Measurements from ENCODE around the gene SHISA5. TPM values are rescaled to one million over a fixed set of nuclear protein-coding genes. Genes with fewer than 3 reads are reported as not detected.

SHISA5 gene
- total and polyA plus RNA-seq, 2 donors from 2014 or later: 157 to 214 TPM

DNA sequence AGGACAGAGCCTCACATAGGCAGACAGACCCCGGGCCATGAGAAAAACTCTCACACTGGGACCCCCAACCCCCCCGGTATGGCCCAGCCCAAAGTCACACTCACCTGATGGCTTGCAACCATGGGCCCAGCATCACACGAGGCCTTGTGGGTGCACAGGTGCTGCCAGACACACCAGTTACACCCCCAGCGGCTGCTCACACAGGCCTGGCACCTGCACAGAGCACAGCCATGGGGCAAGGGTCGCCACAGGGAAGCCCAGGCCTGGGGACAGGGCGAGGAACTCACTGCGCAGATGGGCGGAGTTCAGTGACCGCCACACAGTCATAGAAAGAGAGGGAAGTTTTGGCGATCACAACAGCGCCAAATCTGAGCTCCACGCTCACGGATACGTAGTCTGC lies 83.4 kb downstream of the SHISA5 start:
- Histone ChIP-seq H3K27me3 (ENCODE audit: control insufficient read depth, insufficient read depth, low read length) (no peaks in the 10 kb centered on the region), H3K4me3 (ENCODE audit: low read length in 3 of 3) (no peak overlapping the region), H3K4me1 (ENCODE audit: control insufficient read depth in 2 of 3, insufficient read depth in 2 of 3, low read depth in 1 of 3, low read length in 3 of 3) (peaks cover 0 to 33% (median 12%) of the 10 kb centered on the region in 3 donors), H3K36me3 (ENCODE audit: control insufficient read depth in 2 of 3, insufficient read depth in 3 of 3, low read length in 3 of 3) (peaks cover 2 to 50% (median 20%) of the 10 kb centered on the region in 3 donors), H3K9me3 (ENCODE audit: control insufficient read depth in 2 of 3, insufficient read depth in 1 of 3, low read length in 3 of 3) (no peaks in the 10 kb centered on the region), H3K9ac (ENCODE audit: low read length in 3 of 3) (no peak overlapping the region), H3K27ac (ENCODE audit: low read depth in 2 of 2, low read length in 2 of 2) (no peak overlapping the region)
- FAIRE-seq (no peak), DNase-seq (no peak)
- intact Hi-C loops (cut with DNase I): no loop called here
- TF ChIP-seq, protein P1, sequence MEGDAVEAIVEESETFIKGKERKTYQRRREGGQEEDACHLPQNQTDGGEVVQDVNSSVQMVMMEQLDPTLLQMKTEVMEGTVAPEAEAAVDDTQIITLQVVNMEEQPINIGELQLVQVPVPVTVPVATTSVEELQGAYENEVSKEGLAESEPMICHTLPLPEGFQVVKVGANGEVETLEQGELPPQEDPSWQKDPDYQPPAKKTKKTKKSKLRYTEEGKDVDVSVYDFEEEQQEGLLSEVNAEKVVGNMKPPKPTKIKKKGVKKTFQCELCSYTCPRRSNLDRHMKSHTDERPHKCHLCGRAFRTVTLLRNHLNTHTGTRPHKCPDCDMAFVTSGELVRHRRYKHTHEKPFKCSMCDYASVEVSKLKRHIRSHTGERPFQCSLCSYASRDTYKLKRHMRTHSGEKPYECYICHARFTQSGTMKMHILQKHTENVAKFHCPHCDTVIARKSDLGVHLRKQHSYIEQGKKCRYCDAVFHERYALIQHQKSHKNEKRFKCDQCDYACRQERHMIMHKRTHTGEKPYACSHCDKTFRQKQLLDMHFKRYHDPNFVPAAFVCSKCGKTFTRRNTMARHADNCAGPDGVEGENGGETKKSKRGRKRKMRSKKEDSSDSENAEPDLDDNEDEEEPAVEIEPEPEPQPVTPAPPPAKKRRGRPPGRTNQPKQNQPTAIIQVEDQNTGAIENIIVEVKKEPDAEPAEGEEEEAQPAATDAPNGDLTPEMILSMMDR (IDR thresholded peaks at IDR 0.05; ENCODE audit: borderline replicate concordance, extremely low read depth, insufficient read depth): no peak

- no peak overlapping the region for H3K27ac ChIP-seq (ENCODE audit: low read depth in 2 of 2, low read length in 2 of 2)
- peaks cover 0 to 25% (median 2%) of the 10 kb centered on the region in 3 donors for H3K4me1 ChIP-seq (ENCODE audit: control insufficient read depth in 2 of 3, insufficient read depth in 2 of 3, low read depth in 1 of 3, low read length in 3 of 3)
- TF ChIP-seq, protein P1 (IDR thresholded peaks at IDR 0.05; ENCODE audit: borderline replicate concordance, extremely low read depth, insufficient read depth): no peak
- peaks cover 2 to 59% (median 29%) of the 10 kb centered on the region in 3 donors for H3K36me3 ChIP-seq (ENCODE audit: control insufficient read depth in 2 of 3, insufficient read depth in 3 of 3, low read length in 3 of 3)
- intact Hi-C loops (cut with DNase I): no loop called here
- DNase-seq (peak in 1 of 5 donors; percentile 60), FAIRE-seq (no peak)
- H3K9me3 ChIP-seq (ENCODE audit: control insufficient read depth in 2 of 3, insufficient read depth in 1 of 3, low read length in 3 of 3): no peaks in the 10 kb centered on the region
- no peak overlapping the region for H3K9ac ChIP-seq (ENCODE audit: low read length in 3 of 3)
- H3K27me3 ChIP-seq (ENCODE audit: control insufficient read depth, insufficient read depth, low read length): no peaks in the 10 kb centered on the region
- no peak overlapping the region for H3K4me3 ChIP-seq (ENCODE audit: low read length in 3 of 3)
Measured at GRCh38 chr3:48419597-48419996, 84.4 kb downstream of the SHISA5 start.

- FAIRE-seq (no peak), DNase-seq (peak in 1 of 5 donors; percentile 63)
- TF ChIP-seq, protein P1 (IDR thresholded peaks at IDR 0.05; ENCODE audit: borderline replicate concordance, extremely low read depth, insufficient read depth): no peak
- Histone ChIP-seq H3K4me3 (ENCODE audit: low read length in 3 of 3) (no peak overlapping the region), H3K9ac (ENCODE audit: low read length in 3 of 3) (no peak overlapping the region), H3K36me3 (ENCODE audit: control insufficient read depth in 2 of 3, insufficient read depth in 3 of 3, low read length in 3 of 3) (peaks cover 3 to 59% (median 32%) of the 10 kb centered on the region in 3 donors), H3K4me1 (ENCODE audit: control insufficient read depth in 2 of 3, insufficient read depth in 2 of 3, low read depth in 1 of 3, low read length in 3 of 3) (peaks cover 0 to 21% (median 0%) of the 10 kb centered on the region in 3 donors), H3K27me3 (ENCODE audit: control insufficient read depth, insufficient read depth, low read length) (no peaks in the 10 kb centered on the region), H3K27ac (ENCODE audit: low read depth in 2 of 2, low read length in 2 of 2) (no peak overlapping the region), H3K9me3 (ENCODE audit: control insufficient read depth in 2 of 3, insufficient read depth in 1 of 3, low read length in 3 of 3) (no peaks in the 10 kb centered on the region)
- intact Hi-C loops (cut with DNase I): no loop called here
Measured at GRCh38 chr3:48419149-48419548, 84.8 kb downstream of the SHISA5 start.

GRCh38 chr3:48418651-48419050 lies 85.3 kb downstream of the SHISA5 start:
- H3K27ac ChIP-seq (ENCODE audit: low read depth in 2 of 2, low read length in 2 of 2): no peak overlapping the region
- H3K27me3 ChIP-seq (ENCODE audit: control insufficient read depth, insufficient read depth, low read length): no peaks in the 10 kb centered on the region
- H3K9ac ChIP-seq (ENCODE audit: low read length in 3 of 3): no peak overlapping the region
- DNase-seq: peak in 1 of 5 donors; percentile 55
- peaks cover 6 to 63% (median 35%) of the 10 kb centered on the region in 3 donors for H3K36me3 ChIP-seq (ENCODE audit: control insufficient read depth in 2 of 3, insufficient read depth in 3 of 3, low read length in 3 of 3)
- H3K9me3 ChIP-seq (ENCODE audit: control insufficient read depth in 2 of 3, insufficient read depth in 1 of 3, low read length in 3 of 3): no peaks in the 10 kb centered on the region
- FAIRE-seq: no peak
- H3K4me3 ChIP-seq (ENCODE audit: low read length in 3 of 3): no peak overlapping the region
- TF ChIP-seq, protein P1 (IDR thresholded peaks at IDR 0.05; ENCODE audit: borderline replicate concordance, extremely low read depth, insufficient read depth): no peak
- intact Hi-C loops (cut with DNase I): no loop called here
- peaks cover 0 to 18% (median 0%) of the 10 kb centered on the region in 3 donors for H3K4me1 ChIP-seq (ENCODE audit: control insufficient read depth in 2 of 3, insufficient read depth in 2 of 3, low read depth in 1 of 3, low read length in 3 of 3)
